ENCODE results near the gene FTO.

FTO gene

DNA sequence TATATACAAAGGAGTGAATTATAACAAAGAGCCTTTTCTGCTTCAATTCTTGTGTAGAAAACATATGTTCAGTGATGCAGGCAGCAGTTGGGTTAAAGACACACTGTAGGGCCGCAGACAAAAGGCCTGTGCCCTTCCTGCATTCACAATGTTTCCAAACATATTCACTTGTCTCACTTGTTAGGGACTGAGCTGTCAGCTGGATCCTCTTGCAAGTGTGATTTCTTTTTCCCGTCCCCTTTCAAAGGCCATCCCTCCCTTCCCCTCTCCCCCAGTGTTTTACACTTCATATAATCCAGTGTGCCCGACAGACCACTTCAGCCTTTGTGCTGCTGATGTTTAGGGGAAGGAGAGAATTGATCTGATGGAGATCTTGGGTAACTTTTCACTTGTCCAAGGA, 217.0 kb downstream of the FTO start:
- no peak for DNase-seq (ENCODE audit: low spot score)
- TF ChIP-seq, protein P1, sequence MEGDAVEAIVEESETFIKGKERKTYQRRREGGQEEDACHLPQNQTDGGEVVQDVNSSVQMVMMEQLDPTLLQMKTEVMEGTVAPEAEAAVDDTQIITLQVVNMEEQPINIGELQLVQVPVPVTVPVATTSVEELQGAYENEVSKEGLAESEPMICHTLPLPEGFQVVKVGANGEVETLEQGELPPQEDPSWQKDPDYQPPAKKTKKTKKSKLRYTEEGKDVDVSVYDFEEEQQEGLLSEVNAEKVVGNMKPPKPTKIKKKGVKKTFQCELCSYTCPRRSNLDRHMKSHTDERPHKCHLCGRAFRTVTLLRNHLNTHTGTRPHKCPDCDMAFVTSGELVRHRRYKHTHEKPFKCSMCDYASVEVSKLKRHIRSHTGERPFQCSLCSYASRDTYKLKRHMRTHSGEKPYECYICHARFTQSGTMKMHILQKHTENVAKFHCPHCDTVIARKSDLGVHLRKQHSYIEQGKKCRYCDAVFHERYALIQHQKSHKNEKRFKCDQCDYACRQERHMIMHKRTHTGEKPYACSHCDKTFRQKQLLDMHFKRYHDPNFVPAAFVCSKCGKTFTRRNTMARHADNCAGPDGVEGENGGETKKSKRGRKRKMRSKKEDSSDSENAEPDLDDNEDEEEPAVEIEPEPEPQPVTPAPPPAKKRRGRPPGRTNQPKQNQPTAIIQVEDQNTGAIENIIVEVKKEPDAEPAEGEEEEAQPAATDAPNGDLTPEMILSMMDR (IDR thresholded peaks at IDR 0.05; ENCODE audit: extremely low read depth, missing control alignments), result no peak

DNA sequence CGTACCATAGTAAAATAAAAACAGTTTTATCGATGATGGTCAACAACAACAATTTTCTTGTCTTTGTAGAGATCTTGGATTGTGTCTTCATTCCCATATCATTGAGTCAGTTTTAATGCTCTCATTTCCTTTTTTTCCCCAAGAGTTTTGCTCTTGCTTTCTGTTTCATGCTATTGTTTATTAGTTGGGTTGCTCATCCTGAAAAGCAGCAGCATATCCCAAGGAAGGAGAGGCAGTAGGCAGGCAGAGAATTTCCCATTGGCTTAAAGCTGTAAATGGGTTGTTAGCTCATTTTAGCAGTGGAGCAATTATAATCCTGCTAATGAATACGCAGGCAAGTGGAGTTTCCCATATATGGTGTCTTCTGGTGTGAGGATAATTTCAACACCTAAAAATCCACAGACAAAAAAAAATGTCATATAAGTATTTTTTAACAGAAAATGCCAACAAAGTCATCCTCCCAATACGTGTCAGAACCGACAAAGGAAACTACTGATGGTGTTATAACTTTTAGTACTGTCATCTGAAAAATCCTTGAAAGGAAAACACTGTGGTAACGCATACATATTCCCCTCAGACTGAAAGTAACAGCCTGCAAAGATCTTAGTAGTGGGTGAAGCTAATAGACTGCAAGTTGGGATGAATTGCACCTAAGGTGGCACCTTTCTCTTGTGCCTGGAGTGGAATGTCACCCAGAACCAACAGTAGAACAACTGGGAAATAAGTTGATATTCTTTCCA, 218.3 kb downstream of the FTO start:
- no peak for DNase-seq (ENCODE audit: low spot score)
- TF ChIP-seq, protein P1 (IDR thresholded peaks at IDR 0.05; ENCODE audit: extremely low read depth, missing control alignments), result no peak

DNA sequence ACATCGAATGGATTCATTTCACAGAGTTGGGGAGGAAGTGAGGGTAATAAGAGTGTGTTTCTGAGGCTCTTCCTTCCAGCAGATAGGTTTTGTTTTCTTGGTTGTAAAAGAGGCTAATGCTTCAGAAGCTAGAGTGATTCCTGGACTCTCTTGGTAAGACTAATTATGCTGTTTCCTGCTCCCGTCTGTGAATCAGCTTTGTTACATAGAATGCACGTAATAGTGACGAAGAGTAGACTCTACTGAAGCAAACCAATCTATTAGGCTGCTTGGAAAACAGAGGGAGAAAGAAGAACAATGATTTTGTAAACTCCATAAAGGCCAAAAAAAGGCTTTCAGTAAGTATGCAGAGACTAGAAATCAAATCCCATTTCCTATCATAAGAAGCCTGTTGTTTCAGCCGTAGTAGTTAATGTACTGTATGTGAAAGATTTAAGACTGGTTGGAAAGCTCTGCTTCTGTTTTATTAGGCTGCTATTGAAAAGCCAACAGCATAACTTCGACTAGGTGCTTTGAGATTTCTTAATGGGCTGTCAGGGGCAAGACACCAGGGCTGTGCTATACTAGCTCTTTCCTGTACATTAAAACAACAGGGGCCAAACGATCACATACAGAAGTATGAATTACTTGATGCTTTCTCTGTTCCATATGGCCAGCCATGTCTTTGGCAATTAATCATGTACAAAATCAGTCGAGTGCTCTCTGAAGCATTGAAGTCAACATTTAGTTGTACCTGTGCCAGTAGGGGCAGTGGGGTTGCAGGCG, 219.0 kb downstream of the FTO start:
- TF ChIP-seq, protein P1 (IDR thresholded peaks at IDR 0.05; ENCODE audit: extremely low read depth, missing control alignments), result no peak

DNA sequence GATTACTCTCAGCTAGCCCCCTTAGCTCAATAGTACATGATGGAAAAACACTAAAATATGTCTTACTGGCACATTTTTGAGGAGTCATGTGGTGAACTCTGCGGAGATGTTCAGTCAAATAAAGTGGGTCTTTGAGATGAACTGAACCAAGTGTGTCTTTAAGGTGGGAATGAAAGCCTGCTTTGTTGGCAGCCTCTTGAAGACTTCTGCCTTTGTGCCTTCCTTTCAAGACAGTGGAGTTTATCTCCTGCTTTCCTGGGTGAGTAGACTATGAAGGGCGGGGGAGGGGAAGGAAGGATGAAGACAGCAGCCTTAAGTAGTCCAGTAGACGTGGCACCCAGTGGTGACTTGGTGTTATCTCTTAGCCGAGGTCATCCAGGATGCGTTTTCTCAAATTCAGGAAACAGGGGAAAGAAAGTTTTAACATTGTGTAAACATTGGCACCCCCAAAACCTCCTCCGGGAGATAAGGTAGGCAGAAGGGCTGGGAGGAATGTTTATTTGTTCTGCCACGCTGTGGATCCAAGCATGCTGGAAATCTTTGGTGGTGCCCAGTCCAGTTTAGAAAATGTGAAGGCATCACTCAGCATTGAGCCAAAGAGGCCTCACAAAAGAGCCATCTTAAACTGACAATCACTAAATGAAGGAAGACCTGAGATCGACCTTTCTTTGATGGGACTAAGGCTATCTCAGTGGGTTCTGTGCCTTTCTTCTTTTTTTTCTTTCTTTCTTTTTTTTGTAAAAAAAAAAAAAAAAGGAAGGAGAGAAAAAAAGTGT, 220.6 kb downstream of the FTO start:
- no peak for DNase-seq (ENCODE audit: low spot score)
- TF ChIP-seq, protein P1 (IDR thresholded peaks at IDR 0.05; ENCODE audit: extremely low read depth, missing control alignments), result no peak

More for the DNA sequence above, 219.0 kb downstream of the FTO start:
- DNase-seq (ENCODE audit: low spot score), result no peak

DNA sequence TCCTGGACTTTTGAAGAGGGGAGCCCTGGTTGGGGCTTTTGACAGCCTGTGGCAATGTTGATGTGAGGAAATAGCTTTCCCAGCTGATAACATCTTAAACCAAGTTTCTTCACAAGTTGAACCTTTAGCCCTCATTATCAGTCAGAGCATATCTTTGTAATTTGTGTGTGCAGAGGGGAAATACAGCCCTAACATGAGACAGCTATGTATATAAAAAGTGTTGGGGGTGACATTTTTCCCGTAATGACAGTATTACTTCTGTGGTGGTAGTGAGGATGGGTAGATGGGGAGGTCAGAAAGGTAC, 221.1 kb downstream of the FTO start:
- TF ChIP-seq, protein P1 (IDR thresholded peaks at IDR 0.05; ENCODE audit: extremely low read depth, missing control alignments), result no peak
- no peak for DNase-seq (ENCODE audit: low spot score)

DNA sequence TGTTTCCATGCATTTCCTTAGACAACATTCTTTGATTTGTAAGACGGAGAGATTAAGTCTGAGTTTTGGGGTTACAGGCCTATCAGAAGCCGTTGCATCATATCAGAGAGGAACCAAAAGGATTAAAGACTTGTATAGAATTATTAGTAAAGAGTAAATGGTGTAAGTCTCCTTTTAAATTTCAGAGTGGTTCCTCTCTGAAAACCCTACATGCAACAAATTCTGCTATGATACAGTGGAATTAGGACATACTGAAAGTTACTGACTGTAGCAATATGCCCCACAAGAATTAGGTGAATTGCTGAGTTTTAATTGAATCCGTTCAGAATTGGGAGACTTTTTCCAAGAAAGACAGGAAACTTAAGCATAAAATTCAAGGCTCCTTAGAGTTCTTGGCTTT, 221.6 kb downstream of the FTO start:
- TF ChIP-seq, protein P1 (IDR thresholded peaks at IDR 0.05; ENCODE audit: extremely low read depth, missing control alignments), result no peak
- no peak for DNase-seq (ENCODE audit: low spot score)

DNA sequence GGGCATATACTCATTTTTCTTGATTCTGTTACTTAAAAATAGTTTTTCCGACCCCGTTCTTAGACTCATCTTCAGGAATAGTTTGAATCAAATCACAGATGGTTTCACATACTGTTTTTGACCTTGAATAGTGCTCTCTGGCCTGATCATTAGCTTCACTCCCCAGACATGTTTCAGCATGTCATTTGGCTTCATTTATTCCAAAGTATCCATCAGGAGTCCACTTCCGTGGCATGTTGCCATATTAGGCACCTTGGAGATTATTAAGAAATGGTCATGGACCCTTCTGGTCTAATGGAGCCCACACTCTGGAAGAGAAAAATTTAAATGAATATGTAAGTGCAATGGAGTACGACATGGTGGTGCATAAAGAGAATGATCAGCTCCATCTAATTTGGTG, 222.3 kb downstream of the FTO start:
- TF ChIP-seq, protein P1 (IDR thresholded peaks at IDR 0.05; ENCODE audit: extremely low read depth, missing control alignments), result no peak
- no peak for DNase-seq (ENCODE audit: low spot score)

Measured in GM20000 (cell line).